Measurements from ENCODE around the gene EXD2. TPM values are rescaled to one million over a fixed set of nuclear protein-coding genes. Genes with fewer than 3 reads are reported as not detected.

Gene EXD2
- total and polyA plus RNA-seq, 2 experiments from 2014 or later, result 10.3 to 23.3 TPM

DNA sequence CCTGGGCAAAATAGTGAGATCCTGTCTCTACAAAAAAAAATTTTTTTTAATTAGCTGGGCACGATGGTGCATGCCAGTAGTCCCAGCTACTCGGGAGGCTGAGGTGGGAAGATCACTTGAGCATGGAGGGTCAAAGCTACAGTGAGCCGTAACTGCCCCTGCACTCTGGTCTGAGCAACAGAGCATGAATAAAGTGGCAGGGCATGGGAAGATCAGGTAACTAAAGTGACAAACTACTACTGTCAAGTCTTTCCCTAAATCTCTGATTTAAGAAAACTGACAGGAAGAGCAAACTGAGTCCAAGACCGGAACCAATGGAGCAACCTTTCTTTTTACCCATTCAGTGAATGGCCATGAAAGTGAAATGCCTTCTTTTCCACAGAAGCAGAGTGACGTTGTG is 49.2 kb upstream of the EXD2 start (continued):
- TF ChIP-seq ETS1 (IDR thresholded peaks at IDR 0.05) (no peak), STAT1 (IDR thresholded peaks at IDR 0.05; ENCODE audit: unreplicated experiment) (no peak), EZH2phosphoT487 (IDR thresholded peaks at IDR 0.05; ENCODE audit: unreplicated experiment) (no peak), ZNF331 (CRISPR knock-in tag; IDR thresholded peaks at IDR 0.05; ENCODE audit: low read depth) (no peak)

- peaks cover 20% of the 10 kb centered on the region for H3K4me1 Mint-ChIP-seq
Observed at GRCh38 chr14:69149461-69150244, 41.6 kb upstream of the EXD2 start.

More at GRCh38 chr14:69149461-69150244, 41.6 kb upstream of the EXD2 start:
- Histone ChIP-seq H3K4me1 (ENCODE audit: insufficient read depth) (peaks cover 19% of the 10 kb centered on the region), H3K4me3 (no peak overlapping the region), H3F3A (replicated peaks; ENCODE audit: low read depth) (peaks cover 6% of the 10 kb centered on the region), H3K36me3 (ENCODE audit: insufficient read depth) (no peaks in the 10 kb centered on the region), H4K20me1 (replicated peaks; ENCODE audit: insufficient read depth) (peaks cover 16% of the 10 kb centered on the region), H3K79me2 (replicated peaks; ENCODE audit: insufficient read depth) (peaks cover 63% of the 10 kb centered on the region), H2AFZ (no peak overlapping the region), H3K4me2 (no peak overlapping the region), H3K27me3 (ENCODE audit: insufficient read depth) (peaks cover 12% of the 10 kb centered on the region), H3K27ac (ENCODE audit: low read depth) (no peak overlapping the region), H3K9me2 (ENCODE audit: insufficient read depth) (no peaks in the 10 kb centered on the region)
- Mint-ChIP-seq H3K36me3 (ENCODE audit: low read depth) (peaks cover 5% of the 10 kb centered on the region; the same call in 2 of the 3 replicates), H3K4me3 (peak overlapping the region; percentile 89), H3K27me3 (ENCODE audit: insufficient read depth, low read depth, poor library complexity) (peaks cover 4% of the 10 kb centered on the region), H3K9me3 (no peaks in the 10 kb centered on the region; the same call in 2 of the 3 replicates), H3K27ac (no peak overlapping the region)
- TF ChIP-seq JUNB (IDR thresholded peaks at IDR 0.05; ENCODE audit: unreplicated experiment), result no peak
- no peak for TF ChIP-seq EZH2phosphoT487 (IDR thresholded peaks at IDR 0.05; ENCODE audit: unreplicated experiment)
- TF ChIP-seq, protein P1, sequence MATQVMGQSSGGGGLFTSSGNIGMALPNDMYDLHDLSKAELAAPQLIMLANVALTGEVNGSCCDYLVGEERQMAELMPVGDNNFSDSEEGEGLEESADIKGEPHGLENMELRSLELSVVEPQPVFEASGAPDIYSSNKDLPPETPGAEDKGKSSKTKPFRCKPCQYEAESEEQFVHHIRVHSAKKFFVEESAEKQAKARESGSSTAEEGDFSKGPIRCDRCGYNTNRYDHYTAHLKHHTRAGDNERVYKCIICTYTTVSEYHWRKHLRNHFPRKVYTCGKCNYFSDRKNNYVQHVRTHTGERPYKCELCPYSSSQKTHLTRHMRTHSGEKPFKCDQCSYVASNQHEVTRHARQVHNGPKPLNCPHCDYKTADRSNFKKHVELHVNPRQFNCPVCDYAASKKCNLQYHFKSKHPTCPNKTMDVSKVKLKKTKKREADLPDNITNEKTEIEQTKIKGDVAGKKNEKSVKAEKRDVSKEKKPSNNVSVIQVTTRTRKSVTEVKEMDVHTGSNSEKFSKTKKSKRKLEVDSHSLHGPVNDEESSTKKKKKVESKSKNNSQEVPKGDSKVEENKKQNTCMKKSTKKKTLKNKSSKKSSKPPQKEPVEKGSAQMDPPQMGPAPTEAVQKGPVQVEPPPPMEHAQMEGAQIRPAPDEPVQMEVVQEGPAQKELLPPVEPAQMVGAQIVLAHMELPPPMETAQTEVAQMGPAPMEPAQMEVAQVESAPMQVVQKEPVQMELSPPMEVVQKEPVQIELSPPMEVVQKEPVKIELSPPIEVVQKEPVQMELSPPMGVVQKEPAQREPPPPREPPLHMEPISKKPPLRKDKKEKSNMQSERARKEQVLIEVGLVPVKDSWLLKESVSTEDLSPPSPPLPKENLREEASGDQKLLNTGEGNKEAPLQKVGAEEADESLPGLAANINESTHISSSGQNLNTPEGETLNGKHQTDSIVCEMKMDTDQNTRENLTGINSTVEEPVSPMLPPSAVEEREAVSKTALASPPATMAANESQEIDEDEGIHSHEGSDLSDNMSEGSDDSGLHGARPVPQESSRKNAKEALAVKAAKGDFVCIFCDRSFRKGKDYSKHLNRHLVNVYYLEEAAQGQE (IDR thresholded peaks at IDR 0.05; ENCODE audit: unreplicated experiment), result no peak
- TF ChIP-seq ZNF114 (CRISPR knock-in tag; IDR thresholded peaks at IDR 0.05), result no peak
- no peak for TF ChIP-seq EZH2 (IDR thresholded peaks at IDR 0.05; ENCODE audit: low read depth, unreplicated experiment)
- no peak for DNase-seq (ENCODE audit: low spot score)
- ATAC-seq, result no peak

All from GM23338 (cell line).